ENCODE data around the gene CHCHD6. TPM values are rescaled to one million over a fixed set of nuclear protein-coding genes. Genes with fewer than 3 reads are reported as not detected.

Gene CHCHD6
- total and polyA plus RNA-seq, 2 donors = 10.5 to 14.2 TPM

DNA sequence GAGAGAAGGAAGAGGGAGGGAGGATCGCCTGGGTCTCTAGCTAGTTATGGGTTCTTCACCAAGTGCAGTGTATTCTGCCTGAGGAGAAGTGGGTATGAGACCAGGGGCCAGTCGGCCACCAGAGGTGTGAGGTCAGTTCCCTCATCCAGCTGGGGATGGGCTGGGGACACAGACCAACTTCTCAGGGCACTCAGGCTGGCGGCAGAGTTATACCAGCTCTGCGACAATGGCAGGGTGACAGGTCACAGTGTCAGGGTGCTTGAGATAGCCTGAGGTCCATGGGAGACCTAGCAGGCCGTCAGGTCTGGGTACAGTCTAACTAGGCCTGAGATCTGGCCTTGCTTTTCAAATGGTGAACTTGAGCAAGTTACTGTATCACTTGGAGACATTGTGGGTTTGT is 247.5 kb downstream of the CHCHD6 start:
- no peaks in the 10 kb centered on the region for H3K27me3 ChIP-seq (ENCODE audit: control insufficient read depth in 2 of 2, insufficient read depth in 1 of 2, low read length in 1 of 2)
- H3K4me3 ChIP-seq (ENCODE audit: low read length in 2 of 2) = no peak overlapping the region
- no peak for DNase-seq (ENCODE audit: low read depth in 6 of 9, low spot score in 9 of 9)
- H3K27ac ChIP-seq (ENCODE audit: low read depth in 1 of 2, low read length in 1 of 2) = no peak overlapping the region
- H3K4me1 ChIP-seq (ENCODE audit: control insufficient read depth in 2 of 2, insufficient read depth in 2 of 2, low read length in 2 of 2) = peaks cover 0 to 16% of the 10 kb centered on the region in 2 donors
- over 99% methylated on average over 5 of the region's 5 CpGs for WGBS
- no peaks in the 10 kb centered on the region for H3K9me3 ChIP-seq (ENCODE audit: control insufficient read depth in 2 of 2, insufficient read depth in 1 of 2, low read length in 1 of 2)
- H3K36me3 ChIP-seq (ENCODE audit: control insufficient read depth in 2 of 2, insufficient read depth in 2 of 2, low read length in 1 of 2) = no peaks in the 10 kb centered on the region

DNA sequence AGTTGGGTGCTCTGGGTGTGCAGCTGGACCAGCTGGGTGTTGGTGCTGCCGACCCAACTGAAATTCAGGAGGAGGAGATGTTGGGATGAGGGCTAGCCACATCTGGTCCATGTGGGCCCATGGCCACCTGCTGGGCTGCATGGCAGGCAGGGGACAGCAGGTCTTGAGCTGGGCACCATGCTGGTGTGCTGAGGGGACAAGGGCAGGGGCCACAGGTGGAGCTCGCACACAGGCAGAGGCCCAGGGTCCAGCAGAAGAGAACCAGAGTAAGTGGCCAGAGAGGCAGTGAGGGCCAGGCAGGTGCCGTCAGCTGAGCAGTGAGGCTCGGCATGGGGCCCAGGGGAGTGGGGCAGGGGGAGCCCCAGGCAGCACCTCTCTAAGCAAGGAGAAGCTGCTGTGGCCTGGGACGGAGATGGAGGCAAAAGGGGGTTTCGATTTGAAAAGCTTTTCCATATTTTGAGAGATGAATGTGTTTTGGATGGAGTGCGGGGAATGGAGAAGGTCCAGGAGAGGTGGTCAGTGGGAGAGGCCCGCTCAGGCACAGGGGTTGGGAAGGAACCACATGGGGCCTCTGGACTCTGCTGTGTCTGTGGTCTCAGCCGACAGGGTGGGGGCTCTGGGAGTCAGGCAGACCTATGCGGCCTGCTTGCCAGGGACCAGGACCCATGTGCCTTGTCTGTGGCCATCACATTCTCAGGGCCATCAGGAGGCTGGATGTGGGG is 248.4 kb downstream of the CHCHD6 start:
- Histone ChIP-seq H3K36me3 (ENCODE audit: control insufficient read depth in 2 of 2, insufficient read depth in 2 of 2, low read length in 1 of 2) (no peaks in the 10 kb centered on the region), H3K27ac (ENCODE audit: low read depth in 1 of 2, low read length in 1 of 2) (no peak overlapping the region), H3K4me3 (ENCODE audit: low read length in 2 of 2) (no peak overlapping the region), H3K4me1 (ENCODE audit: control insufficient read depth in 2 of 2, insufficient read depth in 2 of 2, low read length in 2 of 2) (peaks cover 0 to 15% of the 10 kb centered on the region in 2 donors), H3K9me3 (ENCODE audit: control insufficient read depth in 2 of 2, insufficient read depth in 1 of 2, low read length in 1 of 2) (no peaks in the 10 kb centered on the region), H3K27me3 (ENCODE audit: control insufficient read depth in 2 of 2, insufficient read depth in 1 of 2, low read length in 1 of 2) (no peaks in the 10 kb centered on the region)
- 98% methylated on average over 10 of the region's 10 CpGs for WGBS
- no peak for DNase-seq (ENCODE audit: low read depth in 6 of 9, low spot score in 9 of 9)

DNA sequence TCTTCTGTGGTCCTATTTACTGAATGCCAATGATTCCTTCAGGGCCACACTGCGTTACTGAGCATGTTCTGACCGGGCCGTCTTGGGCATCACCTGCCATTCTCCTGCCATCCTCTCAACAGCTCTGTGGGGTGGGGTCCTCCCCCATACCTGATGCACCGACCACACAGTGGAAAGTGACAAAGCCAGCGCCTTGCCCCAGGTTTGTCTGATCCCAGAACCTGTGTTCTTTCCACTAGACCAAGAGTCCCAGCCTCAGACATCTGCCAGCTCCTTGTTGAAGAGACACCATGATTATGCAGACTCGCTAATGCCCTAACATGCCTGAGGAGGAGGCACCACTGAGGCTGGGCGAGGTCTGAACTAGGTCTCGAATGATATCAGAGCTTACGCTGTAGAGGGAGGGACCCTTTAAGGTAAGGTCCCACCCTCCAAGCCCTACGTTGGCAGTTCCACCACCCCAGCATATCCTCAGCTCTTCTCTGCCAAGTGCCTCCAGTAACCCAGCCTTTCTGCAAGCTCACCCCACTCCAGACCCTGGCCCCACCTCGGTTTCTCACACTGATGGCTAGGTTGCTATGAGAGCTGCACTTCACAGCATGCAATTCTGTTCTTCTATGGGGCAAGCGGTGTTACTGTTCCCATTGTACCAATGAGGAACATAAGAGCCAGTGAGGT is 249.1 kb downstream of the CHCHD6 start:
- Histone ChIP-seq H3K9me3 (ENCODE audit: control insufficient read depth in 2 of 2, insufficient read depth in 1 of 2, low read length in 1 of 2) (no peaks in the 10 kb centered on the region), H3K27ac (ENCODE audit: low read depth in 1 of 2, low read length in 1 of 2) (no peak overlapping the region), H3K4me3 (ENCODE audit: low read length in 2 of 2) (no peak overlapping the region), H3K27me3 (ENCODE audit: control insufficient read depth in 2 of 2, insufficient read depth in 1 of 2, low read length in 1 of 2) (no peaks in the 10 kb centered on the region), H3K36me3 (ENCODE audit: control insufficient read depth in 2 of 2, insufficient read depth in 2 of 2, low read length in 1 of 2) (no peaks in the 10 kb centered on the region), H3K4me1 (ENCODE audit: control insufficient read depth in 2 of 2, insufficient read depth in 2 of 2, low read length in 2 of 2) (peaks cover 0 to 8% of the 10 kb centered on the region in 2 donors)
- no peak for DNase-seq (ENCODE audit: low read depth in 6 of 9, low spot score in 9 of 9)
- over 99% methylated on average over 12 of the region's 12 CpGs for WGBS

DNA sequence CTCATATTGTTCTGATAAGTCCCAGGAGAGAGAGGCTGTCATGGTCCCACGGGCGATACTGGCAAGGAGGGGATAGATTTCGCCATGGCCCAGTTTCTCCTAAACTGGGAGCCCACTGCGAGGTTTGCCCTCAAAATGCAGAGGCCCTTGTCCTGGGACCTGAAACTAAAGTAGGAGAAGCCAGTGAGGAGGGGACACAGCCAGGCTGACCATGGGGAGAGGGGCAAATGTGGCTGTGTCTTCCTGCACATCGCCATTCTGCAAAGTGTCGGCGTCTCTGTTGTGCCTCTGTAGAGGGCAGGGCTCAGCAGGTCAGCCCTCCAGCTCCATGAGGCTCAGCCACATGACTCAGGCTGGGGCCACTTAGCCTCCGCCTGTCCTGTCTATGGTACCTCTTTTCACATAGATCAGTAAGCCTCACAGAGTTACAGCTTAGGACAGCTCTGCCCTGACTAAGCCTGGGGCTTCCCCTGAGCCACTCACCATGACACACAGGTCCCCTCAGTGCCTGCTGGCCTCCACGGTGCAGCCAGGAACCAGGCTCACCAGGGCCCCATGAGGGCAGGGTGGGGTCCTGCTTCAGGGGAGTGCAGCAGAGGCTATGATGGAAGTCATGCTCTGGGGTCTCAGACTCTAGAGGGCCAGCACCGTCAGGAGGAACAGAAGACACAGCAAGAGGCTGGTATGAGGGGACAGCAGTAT is 250.3 kb downstream of the CHCHD6 start:
- no peak for DNase-seq (ENCODE audit: low read depth in 6 of 9, low spot score in 9 of 9)
- Histone ChIP-seq H3K36me3 (ENCODE audit: control insufficient read depth in 2 of 2, insufficient read depth in 2 of 2, low read length in 1 of 2) (no peaks in the 10 kb centered on the region), H3K27ac (ENCODE audit: low read depth in 1 of 2, low read length in 1 of 2) (no peak overlapping the region), H3K4me3 (ENCODE audit: low read length in 2 of 2) (no peak overlapping the region), H3K4me1 (ENCODE audit: control insufficient read depth in 2 of 2, insufficient read depth in 2 of 2, low read length in 2 of 2) (peaks cover 0 to 6% of the 10 kb centered on the region in 2 donors), H3K9me3 (ENCODE audit: control insufficient read depth in 2 of 2, insufficient read depth in 1 of 2, low read length in 1 of 2) (no peaks in the 10 kb centered on the region), H3K27me3 (ENCODE audit: control insufficient read depth in 2 of 2, insufficient read depth in 1 of 2, low read length in 1 of 2) (no peaks in the 10 kb centered on the region)
- WGBS = 97% methylated on average over 10 of the region's 10 CpGs

- H3K4me3 ChIP-seq (ENCODE audit: low read length in 2 of 2) = no peak overlapping the region
- no peaks in the 10 kb centered on the region for H3K9me3 ChIP-seq (ENCODE audit: control insufficient read depth in 2 of 2, insufficient read depth in 1 of 2, low read length in 1 of 2)
- no peak overlapping the region for H3K27ac ChIP-seq (ENCODE audit: low read depth in 1 of 2, low read length in 1 of 2)
- 93% methylated on average over 15 of the region's 15 CpGs for WGBS
- peaks cover 0 to 6% of the 10 kb centered on the region in 2 donors for H3K4me1 ChIP-seq (ENCODE audit: control insufficient read depth in 2 of 2, insufficient read depth in 2 of 2, low read length in 2 of 2)
- H3K27me3 ChIP-seq (ENCODE audit: control insufficient read depth in 2 of 2, insufficient read depth in 1 of 2, low read length in 1 of 2) = no peaks in the 10 kb centered on the region
- H3K36me3 ChIP-seq (ENCODE audit: control insufficient read depth in 2 of 2, insufficient read depth in 2 of 2, low read length in 1 of 2) = no peaks in the 10 kb centered on the region
- peak in 1 of 9 donors; percentile 13 for DNase-seq (ENCODE audit: low read depth in 6 of 9, low spot score in 9 of 9)
These were observed 251.2 kb downstream of the CHCHD6 start for GRCh38 chr3:126955004-126955790.

- WGBS = 87% methylated on average over 8 of the region's 8 CpGs
These were observed 252.3 kb downstream of the CHCHD6 start for GRCh38 chr3:126956361-126956760.

DNA sequence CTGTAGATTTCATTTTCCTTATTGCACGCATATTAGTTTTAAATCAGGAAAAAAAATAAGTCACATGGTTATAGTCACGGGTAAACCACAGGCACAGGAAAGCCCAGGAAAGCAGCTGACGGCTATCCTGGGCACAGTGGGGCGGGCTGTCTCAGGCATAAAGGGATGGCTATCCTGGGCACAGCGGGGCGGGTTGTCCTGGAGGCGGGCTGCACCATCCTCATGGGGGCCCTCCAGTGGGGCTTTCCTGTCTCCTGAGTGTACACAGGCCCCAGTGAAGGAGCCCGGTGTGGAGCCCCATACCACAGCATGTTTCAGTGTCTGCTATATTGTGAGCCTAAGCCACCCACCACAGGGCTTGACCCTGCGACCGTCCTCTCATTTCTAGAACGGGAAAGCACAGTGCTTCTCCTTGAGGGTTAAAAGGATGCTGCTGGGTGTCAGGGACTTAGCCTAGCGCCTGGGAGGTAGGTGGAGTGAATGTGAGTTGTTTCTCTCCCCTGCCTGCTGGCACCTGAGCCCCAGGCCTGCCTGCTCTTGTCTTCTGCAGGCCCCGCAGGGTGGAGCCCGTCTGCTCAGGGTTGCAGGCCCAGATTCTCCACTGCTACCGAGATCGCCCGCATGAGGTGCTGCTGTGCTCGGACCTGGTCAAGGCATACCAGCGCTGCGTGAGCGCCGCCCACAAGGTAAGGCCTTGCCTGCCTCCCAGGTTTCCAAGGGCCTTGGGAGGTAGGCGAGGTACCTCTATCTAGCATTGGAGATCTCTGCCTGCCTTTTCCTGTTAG is 253.0 kb downstream of the CHCHD6 start:
- Histone ChIP-seq H3K4me3 (ENCODE audit: low read length in 2 of 2) (no peak overlapping the region), H3K27me3 (ENCODE audit: control insufficient read depth in 2 of 2, insufficient read depth in 1 of 2, low read length in 1 of 2) (no peaks in the 10 kb centered on the region), H3K4me1 (ENCODE audit: control insufficient read depth in 2 of 2, insufficient read depth in 2 of 2, low read length in 2 of 2) (peaks cover 0 to 18% of the 10 kb centered on the region in 2 donors), H3K9me3 (ENCODE audit: control insufficient read depth in 2 of 2, insufficient read depth in 1 of 2, low read length in 1 of 2) (no peaks in the 10 kb centered on the region), H3K36me3 (ENCODE audit: control insufficient read depth in 2 of 2, insufficient read depth in 2 of 2, low read length in 1 of 2) (no peaks in the 10 kb centered on the region), H3K27ac (ENCODE audit: low read depth in 1 of 2, low read length in 1 of 2) (no peak overlapping the region)
- no peak for DNase-seq (ENCODE audit: low read depth in 6 of 9, low spot score in 9 of 9)
- 88% methylated on average over 23 of the region's 23 CpGs for WGBS

More at GRCh38 chr3:126956361-126956760, 252.3 kb downstream of the CHCHD6 start:
- Histone ChIP-seq H3K27ac (ENCODE audit: low read depth in 1 of 2, low read length in 1 of 2) (no peak overlapping the region), H3K4me1 (ENCODE audit: control insufficient read depth in 2 of 2, insufficient read depth in 2 of 2, low read length in 2 of 2) (peaks cover 0 to 11% of the 10 kb centered on the region in 2 donors), H3K4me3 (ENCODE audit: low read length in 2 of 2) (no peak overlapping the region), H3K27me3 (ENCODE audit: control insufficient read depth in 2 of 2, insufficient read depth in 1 of 2, low read length in 1 of 2) (no peaks in the 10 kb centered on the region), H3K9me3 (ENCODE audit: control insufficient read depth in 2 of 2, insufficient read depth in 1 of 2, low read length in 1 of 2) (no peaks in the 10 kb centered on the region), H3K36me3 (ENCODE audit: control insufficient read depth in 2 of 2, insufficient read depth in 2 of 2, low read length in 1 of 2) (no peaks in the 10 kb centered on the region)
- DNase-seq (ENCODE audit: low read depth in 6 of 9, low spot score in 9 of 9) = no peak
